SW 1271 (cell line): Measurements from ENCODE around the gene OVCA2.

Source experiments
- DNase-seq, 2 experiments: peaks; one replicate each; lab custom pipeline; 2025; lab: John Stamatoyannopoulos, UW

Gene OVCA2

DNA sequence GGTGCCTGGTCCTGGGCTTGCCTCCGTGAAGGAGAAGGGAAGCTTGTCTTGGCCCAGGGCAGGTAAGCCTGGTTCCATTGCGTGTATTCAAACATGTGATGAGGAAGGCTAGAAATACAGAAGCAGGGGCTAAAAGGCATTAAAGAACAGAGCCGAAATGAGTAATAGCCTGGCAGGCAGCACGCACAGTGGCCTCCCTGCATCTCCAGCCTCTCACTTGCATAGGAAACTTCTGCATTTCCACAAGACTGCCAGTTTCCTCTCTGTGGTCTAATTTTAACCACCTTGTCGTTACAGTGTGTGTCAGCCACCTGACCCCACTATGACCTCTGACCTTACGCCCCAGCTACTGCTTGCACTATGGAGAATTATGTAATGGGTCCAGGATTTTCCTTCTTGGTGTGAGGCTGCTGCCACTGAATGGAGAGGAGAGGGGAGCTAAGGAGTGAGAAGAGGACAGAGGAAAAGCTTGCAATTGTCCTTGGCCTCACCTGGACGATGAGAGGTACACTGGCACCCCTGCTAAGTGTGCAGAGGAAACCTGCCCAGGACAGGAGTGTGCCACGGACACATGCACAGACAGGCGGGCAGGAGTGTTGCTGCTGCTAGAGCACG lies 45.9 kb downstream of the OVCA2 start:
- DNase-seq = no peak

DNA sequence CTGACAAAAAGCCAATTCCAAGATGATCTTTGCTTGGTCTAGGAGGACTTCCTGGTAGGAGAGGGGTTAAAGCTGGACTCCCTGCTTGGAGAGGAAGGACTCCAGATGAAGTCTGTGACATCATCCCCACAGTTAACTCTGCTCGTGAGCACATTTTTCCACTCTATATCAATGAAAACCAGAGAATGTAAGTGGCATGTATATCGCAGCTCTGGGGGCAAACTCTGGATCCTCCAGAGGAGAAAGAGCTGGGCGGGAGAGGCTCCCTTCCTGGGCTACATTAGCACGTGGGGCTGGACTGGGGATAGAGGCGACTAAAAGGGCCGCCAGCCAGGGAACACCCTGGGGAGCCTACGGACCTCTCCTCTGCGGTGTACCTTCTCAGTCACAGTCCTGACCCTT lies 47.2 kb downstream of the OVCA2 start:
- no peak for DNase-seq

DNA sequence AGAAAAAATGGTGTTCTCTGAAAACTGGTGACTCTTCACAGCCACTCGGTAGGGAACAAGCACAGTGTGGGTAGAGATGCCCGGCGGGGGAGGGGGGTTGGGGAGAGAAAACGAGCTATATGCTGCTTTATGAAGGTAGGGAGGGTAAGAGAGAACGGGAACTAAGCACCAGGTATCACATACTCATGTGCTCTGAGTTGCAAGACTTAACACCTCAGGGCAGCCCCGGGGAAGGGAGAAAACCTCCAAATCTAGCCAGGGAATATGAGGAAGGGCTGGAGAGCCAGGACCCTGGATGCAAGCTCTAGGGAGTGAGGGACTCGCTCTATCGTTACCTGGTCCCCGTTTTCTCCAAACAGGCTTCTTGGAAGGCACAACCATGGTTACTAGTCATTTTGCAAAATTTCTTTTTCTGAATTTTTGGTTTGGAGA lies 48.4 kb downstream of the OVCA2 start:
- DNase-seq = no peak

DNA sequence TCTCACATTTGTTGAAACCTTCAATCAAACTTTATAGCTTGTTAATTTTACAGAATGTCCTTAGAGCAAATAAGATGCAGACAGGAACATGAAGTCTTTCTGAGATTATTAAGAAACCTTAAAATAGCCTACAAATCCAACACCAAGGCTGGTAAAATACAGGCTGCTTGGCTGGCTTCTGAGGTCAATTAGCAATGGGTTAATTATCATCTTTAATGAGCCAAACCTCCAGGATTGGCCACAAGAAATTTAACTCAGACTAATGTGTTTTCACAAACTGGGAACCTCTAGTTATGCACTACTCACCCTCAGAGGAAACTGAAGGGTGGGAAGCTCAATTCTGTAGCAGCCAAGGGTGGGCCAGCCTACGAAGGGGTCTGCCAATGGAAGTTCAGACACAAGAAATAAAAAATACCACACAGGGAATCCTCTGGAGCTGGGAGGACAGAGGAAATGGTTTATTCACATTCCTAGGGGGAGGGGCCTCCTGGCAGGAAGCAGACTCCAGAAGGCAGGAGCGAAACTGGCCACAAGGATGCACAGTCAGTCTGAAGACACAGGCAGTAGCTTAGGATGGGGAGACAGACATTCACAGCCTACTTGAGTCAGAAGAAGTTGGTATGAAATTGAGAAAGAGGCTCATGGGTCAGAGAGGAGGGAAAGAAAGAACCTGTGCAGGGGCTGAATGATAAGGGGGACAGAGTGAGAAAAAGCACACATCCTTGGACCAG lies 49.1 kb downstream of the OVCA2 start:
- peak; percentile 27 to 74 for DNase-seq

DNA sequence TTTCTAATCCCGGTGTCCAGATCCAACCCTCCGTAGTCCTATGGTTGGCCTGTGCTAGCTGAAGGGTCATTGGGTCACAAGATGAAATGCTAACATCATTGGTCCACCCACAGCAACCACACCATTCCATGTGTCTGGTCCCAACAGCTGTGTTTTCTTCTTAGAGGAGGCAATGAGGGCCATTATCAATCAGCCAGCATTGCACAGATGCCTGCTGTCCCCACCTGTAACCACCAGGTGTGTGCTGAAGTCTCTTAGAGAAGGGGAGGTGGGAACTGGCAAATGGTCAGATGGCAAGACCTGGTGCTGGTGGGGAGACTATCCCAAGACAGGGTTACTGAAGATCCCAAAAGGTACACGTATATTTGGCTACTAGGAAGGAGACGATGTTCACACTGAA lies 50.4 kb downstream of the OVCA2 start:
- no peak for DNase-seq
